ENCODE results near the gene FUT2.
"Not testable (repeated sequence)": the region's sequence is repeated elsewhere in the genome, so short reads cannot be mapped to it uniquely, and the experiment has no call there.

Gene FUT2

DNA sequence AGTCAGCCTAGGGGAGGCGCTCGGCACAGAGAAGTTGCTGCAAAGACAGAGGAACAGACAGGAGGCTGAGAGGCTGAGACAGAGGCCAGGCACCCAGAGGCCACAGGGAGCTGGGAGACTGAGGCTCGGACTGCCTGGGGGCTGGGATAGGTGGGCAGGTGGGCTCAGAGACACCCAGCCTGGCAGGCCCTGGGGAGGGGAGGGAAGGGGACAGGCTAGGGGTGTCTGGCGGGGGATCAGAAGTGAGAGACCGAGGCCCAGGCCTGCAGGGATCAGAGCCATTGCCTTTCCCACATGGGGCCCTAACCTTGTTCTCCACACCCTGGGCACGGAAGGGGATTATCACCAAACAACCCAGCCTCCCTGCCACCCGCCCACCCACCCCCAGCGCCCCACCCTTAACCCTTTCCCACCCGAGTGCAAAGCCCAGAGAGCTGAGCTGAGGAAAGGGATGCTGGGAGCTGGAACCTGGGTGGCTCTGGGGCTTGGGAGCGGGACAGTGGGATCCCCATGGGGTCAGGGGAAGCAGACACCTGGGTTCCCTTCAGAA lies 24.2 kb upstream of the FUT2 start:
- DNase-seq: no peak

DNA sequence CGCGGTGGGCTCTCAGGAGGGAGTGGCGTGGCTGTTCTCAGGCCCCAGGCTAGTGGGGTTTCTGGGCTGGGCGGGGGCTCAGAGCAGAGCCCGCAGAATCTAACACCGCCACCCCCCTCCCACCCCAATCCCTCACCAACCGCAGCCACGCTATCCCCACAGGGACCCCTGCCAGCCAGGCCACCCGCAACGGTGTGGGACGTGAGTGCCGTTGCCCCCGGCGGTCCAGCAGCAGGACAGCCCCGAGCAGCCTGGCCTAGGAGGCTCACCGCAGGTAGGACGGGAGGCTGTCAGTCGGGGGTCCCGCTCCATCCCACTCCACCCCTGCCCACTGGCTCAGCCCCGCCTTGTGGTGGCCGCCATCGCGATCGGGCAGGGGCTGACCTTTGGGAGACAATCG lies 22.8 kb upstream of the FUT2 start, which contains the start of gene NTN5:
TSS of gene NTN5 (minus strand) at position 24 of the 400 bp plus-strand sequence. CDS start 2,031 bp downstream, outside the sequence.
- no peak for DNase-seq

DNA sequence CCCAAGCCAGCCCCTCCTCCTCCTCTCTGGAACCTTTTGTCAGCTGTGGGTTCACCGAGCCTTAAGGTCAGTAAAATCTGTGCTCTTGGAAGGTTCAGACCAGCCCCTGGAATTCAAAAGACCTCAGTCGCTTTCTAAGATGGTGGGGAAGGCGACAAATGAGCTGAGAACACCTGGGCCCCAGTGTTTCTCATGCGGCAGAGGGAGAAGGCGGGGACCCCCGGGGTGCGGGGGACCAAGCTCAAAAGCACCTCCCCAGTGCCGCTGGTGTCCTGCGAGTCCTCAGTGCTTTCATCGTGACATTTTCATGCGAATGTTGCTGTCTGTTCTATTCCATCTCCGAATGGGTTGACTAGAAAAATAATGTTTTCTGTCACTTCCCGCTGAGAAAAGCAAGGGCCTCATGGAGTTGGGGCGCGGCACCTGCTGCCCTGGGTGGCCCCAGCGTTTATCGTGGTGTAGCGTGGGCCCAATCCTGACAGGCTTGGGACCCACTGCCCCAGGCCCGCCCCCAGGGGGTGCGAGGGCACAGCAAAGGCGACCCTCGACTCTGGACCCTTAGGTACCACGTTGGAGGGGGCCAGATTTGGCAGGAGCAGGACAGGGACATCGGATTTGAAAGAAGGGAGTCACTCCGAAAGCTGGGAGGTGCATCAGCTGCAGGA lies 22.2 kb upstream of the FUT2 start:
- no peak for DNase-seq

DNA sequence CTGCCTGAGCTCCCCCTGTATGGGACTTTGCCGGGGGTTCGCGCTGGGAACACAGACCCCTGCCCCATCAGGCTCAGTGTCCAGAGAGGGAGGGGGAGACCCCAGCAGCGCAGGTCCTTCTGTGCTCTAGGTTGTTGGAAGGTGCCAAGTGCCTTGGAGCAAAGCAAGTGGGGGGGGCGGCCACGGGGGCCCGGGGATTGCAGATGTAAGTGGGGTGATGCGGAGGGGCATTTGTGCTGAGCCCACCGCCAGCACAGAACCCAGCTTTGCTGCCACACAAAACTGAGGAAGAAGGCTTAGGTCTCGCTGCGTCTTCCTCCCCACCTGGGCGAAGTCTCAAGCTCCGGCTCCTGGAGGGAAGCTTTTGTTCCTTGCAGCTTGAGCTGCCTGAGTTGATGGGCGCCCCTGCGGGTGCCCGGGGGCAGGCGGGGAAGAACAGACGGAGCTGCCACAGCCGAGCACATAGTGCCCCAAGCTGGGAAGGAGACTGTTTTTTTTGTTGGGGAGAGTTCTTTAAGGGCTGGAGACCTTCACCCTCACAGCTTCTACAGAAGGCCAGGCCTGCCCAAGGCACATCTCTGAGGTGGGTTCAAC lies 21.5 kb upstream of the FUT2 start:
- DNase-seq: no peak

DNA sequence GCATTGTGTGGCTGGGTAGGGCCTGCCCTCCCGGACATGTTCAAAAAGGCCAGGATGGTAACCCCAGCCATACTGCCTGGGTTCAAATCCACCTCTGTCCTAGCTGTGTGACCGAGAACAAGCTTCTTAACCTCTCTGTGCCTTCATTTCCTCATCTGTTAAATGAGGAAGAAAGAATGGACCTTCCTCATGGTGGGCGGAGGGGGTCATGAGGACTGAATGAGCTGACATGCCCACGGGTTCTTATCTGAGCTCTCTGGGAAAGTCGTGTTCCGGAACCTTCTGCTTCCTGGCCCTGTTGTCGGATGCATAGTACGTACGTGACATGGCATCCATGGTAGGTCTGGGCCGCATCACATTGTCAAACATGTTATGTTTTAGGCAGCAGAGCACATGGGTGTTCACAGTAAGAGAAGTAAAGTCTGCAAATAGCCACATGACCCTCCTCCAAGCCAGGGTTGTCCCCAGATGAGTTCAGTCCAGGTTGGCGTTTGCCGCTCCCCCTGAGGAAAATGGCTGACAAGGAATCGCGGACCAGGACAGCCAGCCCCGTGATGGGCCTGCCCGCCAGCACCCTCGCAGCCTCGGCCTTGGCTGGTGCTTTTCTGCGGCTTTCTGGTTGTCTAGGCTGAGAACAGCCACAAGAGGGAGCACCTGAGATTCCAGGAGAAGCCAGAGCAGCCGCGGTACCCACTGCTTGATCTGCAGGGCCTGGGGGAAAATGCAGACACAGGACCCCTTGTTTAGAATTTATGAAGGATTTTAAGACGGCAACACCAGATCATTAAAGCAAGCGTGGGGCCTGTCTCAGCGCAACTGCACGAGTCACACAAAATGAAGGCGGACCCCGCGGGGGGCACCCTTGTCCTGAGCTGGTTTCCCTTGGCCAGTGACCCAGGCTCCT lies 20.6 kb upstream of the FUT2 start:
- DNase-seq: peak; percentile 79

DNA sequence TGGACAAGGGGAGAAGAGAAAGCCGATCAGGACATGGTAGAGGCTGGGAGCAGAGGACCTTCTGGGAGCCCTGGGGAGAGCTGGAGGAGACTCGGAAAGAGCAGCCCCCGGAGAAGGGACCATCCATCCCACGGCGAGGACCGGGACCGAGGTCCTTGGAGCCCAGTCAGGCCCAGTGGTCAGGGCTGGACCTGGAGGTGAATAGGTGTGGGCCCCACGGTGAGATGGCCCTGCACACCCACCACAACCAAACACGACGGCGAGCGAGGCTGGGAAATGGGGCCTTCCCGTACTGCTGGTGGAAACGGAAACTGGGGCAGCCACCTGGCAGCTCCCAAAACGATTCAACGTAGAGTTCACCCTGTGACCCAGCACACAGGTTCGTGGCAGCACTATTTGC lies 19.3 kb upstream of the FUT2 start:
- DNase-seq: no peak

DNA sequence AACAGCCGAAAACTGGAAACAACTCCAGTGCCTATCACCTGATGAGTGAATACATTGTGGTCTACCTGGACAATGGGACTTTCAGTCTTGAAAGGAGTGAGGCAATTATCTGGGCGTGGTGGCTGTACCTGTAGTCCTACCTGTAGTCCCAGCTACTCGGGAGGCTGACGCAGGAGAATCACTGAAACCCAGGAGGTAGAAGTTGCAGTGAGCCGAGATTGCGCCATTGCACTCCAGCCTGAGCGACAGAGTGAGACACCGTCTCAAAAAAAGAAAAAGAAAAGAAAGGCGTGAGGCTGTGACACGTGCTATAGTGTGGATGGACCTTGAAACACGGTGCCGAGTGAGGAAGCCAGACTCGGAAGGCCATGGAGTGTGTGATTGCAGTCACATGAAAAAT lies 18.9 kb upstream of the FUT2 start:
- no peak for DNase-seq

DNA sequence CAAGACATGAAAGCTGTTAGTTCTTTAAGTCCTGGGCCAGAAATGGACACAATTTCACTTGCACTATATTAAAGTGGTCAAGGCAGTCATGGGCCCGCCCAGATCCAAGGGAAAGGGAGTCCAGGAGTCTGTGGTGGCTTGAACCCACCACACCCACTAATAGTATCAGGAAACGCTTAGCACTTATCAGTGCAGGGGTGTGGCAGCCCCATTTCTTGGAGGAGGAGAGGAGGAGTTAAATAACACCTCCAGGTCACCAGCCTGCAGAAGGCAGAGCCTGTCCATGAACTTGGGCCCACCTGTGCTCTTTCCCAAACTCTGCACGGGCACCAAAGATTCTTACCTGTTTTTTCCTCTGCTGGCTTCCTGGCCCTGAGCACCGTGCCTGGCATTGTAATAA lies 17.6 kb upstream of the FUT2 start:
- DNase-seq: no peak

DNA sequence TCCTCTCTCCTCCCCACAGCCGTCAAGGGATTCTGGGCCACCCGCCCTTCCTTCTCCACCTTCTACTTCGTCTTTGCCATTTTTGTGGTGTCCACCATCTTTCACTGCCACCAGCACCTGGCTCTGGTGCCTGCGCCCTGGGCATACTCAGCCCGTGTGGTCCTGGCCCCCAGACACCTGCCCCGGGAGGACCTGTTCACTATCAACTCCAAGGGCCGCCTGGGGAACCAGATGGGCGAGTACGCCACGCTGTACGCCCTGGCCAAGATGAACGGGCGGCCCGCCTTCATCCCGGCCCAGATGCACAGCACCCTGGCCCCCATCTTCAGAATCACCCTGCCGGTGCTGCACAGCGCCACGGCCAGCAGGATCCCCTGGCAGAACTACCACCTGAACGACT lies 15.8 kb upstream of the FUT2 start:
- DNase-seq: not testable (repeated sequence)

DNA sequence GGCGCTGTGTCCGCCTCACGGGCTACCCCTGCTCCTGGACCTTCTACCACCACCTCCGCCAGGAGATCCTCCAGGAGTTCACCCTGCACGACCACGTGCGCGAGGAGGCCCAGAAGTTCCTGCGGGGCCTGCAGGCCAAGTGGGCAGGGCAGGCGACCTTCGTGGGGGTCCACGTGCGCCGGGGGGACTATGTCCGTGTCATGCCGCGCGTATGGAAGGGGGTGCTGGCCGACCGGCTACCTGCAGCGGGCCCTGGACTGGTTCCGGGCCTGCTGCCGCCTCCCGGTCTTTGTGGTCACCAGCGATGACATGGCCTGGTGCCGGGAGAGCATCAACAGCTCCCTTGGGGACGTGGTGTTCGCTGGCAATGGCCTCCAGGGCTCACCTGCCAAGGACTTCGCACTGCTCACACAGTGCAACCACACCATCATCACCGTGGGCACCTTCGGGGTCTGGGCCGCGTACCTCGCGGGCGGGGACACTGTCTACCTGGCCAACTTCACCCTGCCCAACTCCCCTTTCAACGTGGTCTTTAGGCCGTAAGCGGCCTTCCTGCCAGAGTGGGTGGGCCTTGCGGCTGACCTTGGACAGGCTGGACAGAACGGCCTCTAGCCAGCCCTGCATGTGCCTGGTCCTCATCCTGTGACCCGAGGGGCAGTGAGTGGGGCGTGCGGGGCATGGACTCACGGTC lies 15.2 kb upstream of the FUT2 start:
- no peak for DNase-seq

DNA sequence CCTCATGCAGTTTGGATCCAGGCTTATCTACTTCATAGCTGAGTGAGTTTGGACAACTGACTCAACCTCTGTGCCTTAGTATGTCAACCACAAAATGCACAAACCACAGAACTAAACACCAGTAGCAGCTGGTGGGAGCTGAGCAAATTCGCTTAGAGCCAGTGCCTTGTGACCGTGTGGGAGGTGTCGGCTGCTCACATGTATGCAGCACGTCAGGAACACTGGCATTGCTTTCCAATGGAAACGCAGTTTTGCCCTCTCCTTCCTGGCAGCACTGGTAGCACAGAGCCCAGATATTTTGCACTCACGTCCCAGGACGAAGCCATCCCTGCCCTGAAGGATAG lies 14.7 kb upstream of the FUT2 start:
- DNase-seq: no peak

DNA sequence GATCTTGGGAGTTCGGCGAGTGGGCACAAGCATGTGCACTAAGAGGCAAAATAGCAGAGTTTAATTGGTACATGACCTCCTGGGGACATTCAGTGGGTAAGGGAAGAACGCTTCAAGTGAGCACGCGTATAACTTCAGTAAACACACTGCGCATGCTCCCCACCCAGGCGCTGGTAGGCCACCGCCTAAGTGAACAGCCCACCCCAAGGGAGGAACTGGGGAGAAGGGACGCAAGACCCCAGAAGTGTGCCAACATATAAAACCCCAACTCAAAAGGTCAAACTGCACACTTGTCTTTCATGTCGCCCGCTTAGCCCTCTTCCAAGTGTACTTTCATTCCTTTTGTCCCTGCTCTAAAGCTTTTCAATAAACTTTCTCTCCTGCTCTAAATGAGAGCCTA lies 12.4 kb upstream of the FUT2 start:
- DNase-seq: peak; percentile 53

DNA sequence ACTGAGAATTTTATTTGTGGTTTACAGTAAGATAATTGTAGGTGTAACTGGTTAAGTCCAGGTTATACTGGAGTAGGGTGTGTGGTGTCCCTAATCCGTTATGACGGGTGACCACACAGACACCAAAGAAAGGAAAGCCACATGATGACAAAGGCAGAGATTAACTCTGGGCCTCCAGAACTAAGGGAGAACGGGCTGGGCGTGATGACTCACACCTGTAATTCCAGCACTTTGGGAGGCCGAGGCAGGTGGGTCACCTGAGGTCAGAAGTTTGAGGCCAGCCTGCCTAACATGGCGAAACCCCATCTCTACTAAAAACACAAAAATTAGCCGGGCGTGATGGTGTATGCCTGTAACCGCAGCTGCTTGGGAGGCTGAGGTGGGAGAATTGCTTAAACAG lies 10.2 kb upstream of the FUT2 start:
- no peak for DNase-seq

DNA sequence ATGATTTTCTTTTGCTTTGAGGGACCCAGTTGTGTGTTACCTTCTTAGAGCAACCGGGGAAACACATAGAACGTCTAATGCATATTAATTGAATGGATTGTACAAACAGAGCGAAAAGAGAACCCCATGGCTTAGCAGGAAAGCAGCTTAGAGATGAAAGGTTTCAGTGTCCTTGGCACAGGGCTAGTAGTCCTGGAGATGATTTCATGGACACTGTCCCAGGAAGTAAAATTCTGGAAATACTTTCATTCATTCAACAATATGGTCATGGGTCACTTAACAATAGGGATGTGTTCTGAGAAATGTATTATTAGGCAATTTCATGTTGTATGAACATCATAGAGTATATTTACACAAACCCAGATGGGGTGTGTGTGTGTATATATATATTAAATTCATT lies 9.7 kb upstream of the FUT2 start:
- no peak for DNase-seq

DNA sequence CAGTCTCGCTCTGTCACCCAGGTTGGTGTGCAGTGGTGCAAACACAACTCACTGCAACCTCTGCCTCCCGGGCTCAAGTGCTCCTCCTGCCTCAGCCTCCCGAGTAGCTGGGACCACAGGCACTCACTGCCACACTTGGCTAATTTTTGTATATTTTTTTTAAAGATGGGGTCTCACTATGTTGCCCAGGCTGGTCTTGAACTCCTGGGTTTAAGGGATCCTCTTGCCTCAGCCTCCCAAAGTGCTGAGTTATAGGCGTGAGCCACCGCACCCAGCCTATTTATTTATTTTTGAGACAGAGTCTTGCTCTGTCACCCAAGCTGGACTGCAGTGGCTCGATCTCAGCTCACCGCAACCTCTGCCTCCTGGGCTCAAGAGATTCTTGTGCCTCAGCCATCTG lies 9.1 kb upstream of the FUT2 start:
- DNase-seq: not testable (repeated sequence)

DNA sequence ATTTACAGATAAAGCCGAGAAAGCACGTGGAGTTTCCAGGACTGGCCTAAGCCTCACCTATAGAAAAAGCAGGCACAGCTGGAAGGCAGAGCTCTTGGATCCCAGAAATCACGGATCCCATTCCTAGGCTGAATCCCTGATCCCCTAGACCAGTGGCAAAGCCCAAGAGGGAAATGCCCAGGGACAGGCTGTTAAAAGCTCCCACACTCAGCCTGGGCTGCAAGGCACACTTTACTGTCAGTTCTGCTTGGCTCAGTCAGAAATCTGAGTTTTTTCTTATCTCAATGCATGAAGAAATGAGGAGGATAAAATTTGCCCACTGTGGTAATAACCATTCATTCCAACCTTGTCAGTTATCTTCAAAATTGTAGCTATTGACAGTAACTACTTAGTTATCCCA lies 8.0 kb upstream of the FUT2 start:
- DNase-seq: no peak

DNA sequence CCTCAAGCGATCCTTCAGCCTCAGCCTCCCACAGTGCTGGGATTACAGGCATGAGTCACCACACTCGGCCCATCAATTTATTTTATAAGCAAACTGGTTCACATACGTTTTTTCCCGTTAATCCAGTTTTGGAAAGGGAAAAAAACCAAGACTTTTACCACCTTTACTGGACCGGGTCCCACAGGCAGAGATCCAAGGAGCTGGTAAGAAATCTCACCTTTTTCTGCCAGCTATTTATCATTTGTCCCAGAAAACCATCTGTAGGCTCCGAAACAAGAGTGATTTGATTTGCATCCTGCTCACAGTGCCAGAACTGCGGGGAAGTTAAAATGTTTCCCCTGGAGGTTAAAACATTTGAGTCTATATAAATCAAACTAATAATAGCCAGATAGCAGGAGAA lies 6.3 kb upstream of the FUT2 start:
- DNase-seq: no peak

DNA sequence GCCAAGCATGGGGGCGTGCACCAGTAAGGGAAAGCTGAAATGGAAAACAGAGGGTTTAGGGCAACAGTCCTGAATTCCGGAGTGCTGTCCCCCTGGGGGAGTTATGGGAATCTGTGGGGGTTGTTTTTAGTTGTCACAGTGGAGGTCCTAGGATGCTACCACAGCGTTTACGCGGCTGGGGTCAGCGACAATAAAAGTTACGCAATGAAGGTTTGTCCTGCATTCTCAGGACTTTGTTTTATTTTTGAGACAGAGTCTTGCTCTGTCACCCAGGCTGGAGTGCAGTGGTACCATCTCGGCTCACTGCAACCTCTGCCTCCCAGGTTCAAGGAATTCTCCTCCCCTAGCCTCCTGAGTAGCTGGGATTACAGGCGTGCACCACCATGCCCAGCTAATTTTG lies 2.1 kb upstream of the FUT2 start:
- not testable (repeated sequence) for DNase-seq

DNA sequence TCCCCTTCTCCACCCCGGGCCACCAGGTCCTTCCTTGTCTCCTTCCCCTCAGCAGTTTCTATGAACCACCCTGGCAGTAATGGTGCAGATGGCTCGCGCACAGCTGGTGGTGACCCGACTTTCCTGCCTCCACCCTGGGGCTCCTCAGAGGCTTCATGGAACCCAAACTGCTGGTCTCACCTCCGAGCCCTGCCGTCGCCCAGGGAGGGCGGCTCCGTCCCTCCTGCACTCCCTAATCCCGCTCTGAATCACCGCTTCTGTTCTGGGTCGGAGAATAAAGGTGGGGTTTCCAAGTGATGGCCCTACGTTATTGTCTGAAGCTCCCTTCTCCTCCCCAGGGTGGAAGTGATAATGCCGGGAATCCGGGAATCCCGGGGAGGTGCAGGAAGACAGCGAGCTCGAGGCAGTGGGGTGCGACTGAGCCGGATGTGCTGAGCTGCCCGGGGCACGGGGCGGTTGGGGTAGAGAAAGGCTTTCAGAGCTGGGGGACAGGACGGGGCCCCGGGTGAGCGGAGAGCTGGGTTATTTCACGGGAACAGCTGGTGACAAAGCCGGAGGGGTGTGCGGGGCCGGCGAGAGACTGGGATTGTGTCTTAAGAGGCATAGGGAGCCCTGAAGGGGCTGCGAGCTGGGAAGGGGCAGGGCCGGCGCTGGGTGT lies 711 bp downstream of the FUT2 start:
- no peak for DNase-seq

DNA sequence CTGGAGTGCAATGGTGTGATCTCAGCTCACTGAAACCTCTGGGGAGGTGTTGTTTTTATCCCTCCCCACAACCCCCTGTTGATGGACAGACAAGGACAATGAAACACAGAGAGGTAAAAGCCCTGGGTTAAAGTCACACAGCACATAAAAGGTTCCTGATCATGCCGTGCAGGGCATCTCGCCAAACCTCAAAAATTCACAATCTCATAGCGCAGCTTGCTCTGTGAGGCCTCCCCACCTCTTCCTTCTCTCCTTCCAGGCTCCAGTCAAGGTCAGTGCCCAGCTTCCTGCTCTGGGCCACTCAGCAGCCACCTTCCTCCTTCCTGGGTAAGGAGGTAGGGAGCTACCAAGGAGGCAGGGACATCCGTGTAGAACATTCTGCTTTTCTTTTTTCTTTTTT lies 2.3 kb downstream of the FUT2 start:
- DNase-seq: no peak

DNA sequence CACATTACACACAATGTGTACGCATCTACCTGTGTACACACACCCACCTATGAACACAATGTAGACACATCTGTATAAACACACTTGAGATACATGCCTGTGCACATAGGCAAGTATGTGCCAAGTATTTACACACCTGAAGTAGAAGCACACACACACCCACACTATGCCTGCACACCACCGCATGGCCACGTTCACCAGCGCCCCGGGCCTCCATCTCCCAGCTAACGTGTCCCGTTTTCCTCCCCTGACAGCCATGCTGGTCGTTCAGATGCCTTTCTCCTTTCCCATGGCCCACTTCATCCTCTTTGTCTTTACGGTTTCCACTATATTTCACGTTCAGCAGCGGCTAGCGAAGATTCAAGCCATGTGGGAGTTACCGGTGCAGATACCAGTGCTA lies 6.9 kb downstream of the FUT2 start:
- no peak for DNase-seq

DNA sequence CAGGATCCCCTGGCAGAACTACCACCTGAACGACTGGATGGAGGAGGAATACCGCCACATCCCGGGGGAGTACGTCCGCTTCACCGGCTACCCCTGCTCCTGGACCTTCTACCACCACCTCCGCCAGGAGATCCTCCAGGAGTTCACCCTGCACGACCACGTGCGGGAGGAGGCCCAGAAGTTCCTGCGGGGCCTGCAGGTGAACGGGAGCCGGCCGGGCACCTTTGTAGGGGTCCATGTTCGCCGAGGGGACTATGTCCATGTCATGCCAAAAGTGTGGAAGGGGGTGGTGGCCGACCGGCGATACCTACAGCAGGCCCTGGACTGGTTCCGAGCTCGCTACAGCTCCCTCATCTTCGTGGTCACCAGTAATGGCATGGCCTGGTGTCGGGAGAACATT lies 7.5 kb downstream of the FUT2 start:
- no peak for DNase-seq

DNA sequence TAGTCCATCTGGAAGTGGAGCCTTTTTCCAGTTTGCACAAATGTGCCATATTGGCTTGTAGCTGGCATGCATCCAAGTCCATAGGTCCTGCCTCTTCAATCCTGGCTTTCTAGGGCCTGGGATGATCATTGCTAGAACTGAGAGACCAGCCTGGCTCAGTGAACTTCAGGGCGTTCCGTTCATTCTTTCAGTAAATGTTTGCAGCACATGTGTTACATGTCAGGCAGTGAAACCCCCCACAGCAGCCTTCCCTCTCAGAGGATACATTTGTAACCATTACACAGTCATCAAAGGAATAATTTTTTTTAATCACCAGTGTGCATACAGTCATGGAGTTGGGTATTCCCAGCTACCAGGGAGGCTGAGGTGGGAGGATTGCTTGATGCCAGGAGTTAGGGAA lies 9.7 kb downstream of the FUT2 start:
- no peak for DNase-seq

All from CD4-positive, alpha-beta T cell treated with Interleukin-15 for 1 hour (primary cell).